Activated CD4-positive, CD25-positive, alpha-beta regulatory T cell (primary cell): ENCODE data around the gene SLC22A3.
"Not testable (repeated sequence)": the region's sequence is repeated elsewhere in the genome, so short reads cannot be mapped to it uniquely, and the experiment has no call there.

ENCODE experiments used
- DNase-seq, 4 experiments: peaks; one replicate each; lab custom pipeline; 2025; lab: John Stamatoyannopoulos, UW

SLC22A3 gene

DNA sequence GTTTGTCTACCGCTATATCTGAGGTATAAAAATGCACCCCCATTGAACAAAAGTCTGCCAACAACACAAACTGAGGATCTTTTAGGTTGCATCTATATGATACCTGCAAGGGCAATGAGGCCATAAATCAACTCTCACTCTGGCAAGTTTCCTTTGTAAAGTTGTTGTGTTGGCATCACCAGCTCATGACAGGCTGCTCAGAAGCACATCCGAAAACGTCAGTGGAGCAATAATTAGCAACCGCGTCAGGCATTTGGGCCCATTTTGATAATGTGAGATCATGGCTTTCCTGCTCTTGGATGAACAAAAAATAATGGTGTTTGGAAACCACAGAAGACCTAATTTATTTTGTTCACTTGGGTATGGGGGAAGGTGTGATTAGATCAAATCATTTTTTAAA is 12.0 kb upstream of the SLC22A3 start:
- no peak for DNase-seq

DNA sequence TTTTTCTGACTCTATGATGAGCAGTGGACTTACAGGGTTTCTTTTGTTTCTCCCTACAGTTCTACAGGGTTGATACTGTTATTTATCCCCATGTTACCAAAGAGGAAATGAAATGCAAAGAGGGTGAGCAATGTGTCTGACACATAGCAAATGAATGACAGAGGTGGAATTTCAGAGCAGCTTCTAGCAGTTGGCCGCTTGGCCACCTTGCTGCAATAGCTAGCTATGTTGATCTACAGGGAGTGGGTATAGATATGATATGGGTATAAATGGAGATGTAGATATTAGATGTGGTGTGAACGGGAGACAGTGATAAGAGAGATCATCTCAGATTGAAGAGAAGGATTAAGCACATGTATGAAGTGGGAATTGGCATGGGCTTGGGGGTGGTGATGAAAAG is 10.9 kb upstream of the SLC22A3 start:
- no peak for DNase-seq

GRCh38 chr6:160337991-160338390 is 10.2 kb upstream of the SLC22A3 start:
- no peak for DNase-seq

GRCh38 chr6:160343144-160343543 is 5.0 kb upstream of the SLC22A3 start:
- no peak for DNase-seq

DNA sequence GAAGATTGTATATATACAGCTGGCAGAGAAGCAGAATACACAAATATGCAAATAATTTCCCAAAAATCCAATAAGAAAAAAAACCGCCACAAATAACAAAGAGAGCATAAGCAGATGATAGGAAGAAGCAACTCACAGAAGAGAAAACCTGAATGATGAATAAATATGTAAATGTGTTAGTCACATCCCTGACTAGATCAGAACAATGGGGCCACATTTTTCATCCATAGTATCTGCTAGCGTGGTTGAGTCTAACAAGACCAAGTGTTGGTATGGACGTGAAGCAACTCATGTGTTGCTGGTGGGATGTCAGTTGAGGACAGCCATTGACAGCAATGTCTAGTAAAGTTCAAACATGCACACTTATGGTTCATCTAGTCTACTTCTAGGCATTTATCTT is 3.9 kb upstream of the SLC22A3 start:
- no peak for DNase-seq

DNA sequence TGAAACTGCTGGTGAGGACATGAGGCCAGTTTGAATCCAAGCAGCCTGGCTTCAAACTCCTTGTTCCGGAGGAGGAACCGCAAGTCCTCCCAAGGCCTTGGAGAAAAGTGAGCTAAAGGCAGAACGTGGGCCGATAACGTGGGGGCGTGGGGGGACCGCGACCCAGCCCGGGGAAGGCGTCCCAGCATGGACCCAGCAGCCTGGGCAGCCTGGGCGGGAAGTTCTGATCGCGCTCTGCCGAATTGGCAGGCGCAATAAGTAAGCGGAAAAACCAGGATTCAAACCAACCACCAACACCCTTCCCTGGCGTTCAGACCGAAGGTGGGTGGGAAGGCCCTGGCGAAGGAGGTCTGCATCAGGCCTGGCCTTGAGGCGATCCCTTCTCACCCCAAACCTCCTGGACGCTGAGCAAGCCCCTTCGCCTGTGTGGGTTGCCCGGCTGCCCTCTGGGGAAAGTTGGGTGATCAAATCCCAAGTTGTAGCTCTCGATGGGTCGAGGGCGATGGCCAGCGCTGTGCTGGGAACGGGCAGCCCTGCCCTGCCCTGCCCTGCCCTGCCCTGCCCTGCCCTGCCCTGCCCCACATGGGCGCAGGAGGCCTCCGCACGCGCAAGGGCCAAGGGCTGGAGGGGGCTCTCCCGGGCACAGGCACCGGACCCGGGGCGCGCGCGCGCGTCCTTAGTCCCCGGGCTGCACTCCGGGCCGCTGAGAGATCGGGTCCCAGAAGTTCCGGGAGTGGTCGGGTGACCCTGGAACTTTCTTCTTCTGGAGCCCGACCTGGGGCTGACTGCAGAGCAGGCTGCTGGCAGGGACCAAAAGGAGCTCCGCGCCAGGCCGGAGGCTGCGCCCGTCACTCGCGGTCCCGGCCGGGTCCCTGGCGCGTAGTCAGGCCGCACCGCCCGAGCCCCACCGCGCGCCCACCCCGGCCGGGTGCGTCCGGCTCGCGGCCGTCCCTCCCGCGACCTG is 637 bp upstream of the SLC22A3 start:
- DNase-seq: no peak

- DNase-seq: no peak
Measured at GRCh38 chr6:160349020-160349441, 853 bp downstream of the SLC22A3 start.

DNA sequence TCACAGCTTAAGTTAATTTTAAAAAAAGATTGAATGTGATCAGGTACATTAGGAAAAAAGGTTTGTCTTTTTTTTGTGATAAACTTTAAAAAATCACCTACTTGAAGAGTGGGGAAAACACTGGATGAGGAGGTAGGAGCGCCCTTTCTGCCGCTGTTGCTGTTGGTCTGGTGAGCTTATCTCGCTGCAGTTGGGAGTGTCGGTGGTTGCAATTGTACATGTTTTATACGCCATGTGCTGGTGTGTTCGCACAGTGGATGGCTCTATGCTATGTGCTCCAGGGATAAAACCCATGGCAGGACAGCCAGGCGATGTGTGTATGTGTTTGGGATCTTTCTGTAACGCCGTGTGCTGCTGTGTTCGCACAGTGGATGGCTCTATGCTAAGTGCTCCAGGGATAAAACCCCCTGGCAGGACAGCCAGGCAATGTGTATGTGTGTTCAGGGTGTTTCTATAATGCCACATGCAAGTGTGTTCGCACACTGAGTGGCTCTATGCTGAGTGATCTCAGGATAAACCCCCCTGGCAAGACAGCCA is 1.7 kb downstream of the SLC22A3 start:
- DNase-seq: no peak

DNA sequence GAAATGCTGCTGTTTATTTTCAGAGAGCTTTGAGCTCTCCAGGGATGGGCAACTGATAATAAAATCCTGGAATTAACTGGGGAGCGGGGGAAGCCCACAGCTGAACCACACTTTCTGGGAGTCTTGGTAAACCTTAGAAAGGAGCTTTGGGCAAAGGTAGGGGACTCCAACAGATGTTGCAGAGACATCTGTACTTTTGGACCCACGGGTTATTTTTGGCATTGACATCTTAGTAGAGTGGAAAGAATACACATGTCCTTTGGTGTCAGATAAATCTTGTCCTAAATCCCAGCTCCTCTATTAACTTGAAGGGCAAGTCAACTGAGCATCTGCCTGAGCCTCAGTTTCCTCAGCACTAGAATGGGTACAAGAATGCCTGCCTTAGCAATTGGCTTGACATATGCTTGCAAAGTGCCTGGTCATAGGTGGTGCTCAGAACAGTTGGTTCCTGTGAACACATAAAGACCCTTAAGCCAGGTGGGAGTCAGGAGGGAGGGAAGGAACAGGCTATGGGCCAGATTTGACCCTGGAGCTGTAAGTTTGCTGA is 5.8 kb downstream of the SLC22A3 start:
- no peak for DNase-seq

DNA sequence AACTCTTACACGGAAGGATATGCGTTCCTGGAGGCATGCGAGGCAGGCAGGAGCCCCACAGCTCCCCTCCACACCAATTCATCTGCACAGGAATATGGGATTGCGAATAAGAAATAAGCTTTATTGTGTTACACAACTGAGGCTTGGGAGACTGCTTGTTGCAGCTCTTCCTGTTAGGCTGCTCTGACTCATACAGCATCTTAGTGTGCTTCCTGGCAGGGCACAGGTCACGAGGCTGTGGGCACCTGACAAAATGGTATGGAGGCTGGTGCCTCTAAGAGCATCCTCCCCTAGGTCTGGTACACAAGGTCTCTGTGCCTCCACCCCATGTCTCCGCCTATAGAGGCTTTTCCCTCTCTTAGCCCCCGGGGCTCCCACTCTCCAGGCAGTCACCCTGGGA is 6.8 kb downstream of the SLC22A3 start:
- DNase-seq: no peak

DNA sequence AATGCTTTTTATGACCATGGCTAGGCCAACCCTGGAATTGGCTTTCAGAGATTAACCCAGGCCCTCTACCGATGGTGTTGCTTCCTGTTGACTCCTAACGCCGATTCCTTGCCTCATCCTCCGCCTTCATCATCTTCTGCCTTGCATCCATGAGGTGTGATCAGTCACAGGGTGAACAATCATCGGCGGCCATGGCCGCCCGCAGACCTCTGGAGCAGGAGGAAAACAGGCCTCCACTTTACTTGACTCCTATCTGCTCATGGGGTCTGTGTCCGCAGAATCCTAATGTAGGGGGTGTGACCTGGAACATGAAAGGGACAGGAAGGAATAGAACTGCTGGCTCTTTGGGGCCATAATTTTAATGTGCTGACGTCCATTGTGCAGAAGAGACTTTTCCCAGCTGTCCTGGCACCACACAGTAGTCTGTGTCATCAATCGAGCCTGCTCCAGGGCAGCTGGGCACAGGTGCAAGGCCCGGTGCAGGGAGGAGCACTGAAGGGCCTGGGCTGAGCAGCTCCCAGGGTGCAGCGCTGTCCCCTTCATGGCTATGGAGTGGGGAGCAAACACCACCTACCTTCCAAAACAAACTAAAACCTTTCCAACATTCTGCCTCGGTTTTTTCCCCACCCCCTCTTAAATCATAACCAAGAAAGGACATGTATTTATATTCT is 8.0 kb downstream of the SLC22A3 start:
- DNase-seq: no peak

DNA sequence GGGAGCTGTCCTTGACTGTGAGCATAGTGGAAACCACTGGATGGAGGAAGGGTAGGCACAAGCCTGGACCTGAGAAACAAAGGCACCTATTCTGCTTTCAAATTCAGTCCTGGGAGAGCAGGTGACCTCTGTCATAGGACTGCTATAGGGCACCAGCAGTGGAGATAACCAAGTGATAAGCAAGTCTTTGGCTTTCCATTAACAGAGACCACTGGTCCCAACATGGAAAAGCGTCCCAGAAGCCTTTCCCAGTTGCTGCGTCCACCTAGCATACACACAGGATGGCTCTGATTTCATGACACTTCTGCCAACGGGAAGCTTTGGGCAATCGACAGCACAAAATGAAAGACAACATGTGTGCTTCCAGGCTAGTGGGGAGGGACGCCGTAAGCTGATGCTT is 8.9 kb downstream of the SLC22A3 start:
- no peak for DNase-seq

DNA sequence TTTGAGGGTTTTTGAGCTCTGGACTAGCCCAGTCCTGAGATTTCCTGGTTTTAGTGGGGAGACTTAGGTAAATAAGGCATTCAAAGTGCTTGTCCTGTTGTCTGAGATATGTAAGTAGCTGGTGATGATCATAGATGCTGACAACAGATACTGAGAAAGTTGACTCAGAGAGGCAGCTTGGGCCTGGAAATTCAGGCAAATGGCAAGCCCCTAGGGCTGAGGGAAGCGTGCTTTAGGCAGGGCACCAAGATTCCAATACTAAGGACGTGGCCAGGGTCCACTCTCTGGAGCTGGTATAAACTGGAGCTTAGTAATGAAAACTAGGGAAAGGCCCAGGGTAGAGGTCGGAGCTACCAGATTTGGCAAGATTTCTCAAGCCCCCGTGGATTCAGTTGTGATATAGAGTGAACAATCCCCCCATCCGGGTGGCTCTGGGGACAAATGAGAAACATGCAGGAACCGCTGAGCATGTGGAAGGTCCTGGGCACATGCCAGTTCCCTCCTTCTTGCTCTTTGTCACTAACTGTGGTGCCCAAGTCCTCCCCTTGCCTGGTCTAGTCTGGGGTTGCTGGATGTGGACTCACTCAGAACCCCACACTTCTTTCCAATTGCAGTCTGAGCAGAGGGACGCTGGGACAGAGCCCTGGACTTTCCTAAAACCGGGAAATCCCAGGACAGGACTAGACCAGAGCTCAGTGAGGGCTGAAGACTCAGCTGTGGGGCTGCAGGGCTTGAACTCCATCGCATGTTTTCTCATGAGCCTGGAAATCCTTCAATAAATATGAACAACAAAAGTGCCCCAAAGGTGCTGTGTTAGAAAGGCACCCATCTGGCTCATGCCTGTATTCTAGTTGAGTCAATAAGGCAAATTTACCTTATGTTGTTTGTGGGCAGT is 10.3 kb downstream of the SLC22A3 start:
- DNase-seq: no peak

DNA sequence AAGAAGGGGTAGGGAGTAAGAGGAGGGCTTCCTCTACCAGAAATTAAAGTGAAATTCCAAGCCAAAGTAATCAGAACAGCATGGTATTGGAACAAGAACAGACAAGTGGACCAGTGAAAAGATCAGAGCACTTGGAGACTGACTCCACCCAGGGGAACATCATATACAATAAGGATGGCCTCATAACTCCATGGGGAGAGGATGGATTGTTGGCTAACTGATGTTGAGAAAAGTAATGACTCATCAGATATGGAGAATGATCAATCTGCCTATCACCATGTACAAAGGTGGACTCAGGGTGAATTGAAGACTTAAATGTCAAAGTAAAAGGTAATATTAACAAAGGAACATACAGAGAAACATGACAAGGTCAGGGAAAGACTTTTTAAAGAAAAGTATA is 12.8 kb downstream of the SLC22A3 start:
- DNase-seq: no peak

DNA sequence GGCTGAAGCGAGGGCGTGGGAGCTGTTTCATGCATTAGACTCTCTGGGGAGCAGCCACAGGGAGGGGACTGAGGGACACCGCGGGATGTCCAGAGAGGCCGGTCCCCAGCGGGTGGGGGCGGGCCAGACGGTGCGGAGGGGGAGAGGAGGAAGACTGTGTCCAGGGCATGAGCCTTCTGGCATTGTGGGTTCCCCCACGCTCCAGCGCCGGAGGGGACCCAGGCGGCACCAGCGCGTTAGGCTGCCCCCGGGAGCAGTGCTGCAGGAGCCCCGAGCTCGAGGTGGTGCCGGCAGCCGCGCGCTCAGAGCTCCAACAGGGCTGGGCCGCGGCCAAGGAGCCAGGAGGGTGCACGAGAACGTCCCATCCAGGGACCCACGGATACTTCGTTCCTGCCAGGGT is 14.4 kb downstream of the SLC22A3 start:
- DNase-seq: no peak

DNA sequence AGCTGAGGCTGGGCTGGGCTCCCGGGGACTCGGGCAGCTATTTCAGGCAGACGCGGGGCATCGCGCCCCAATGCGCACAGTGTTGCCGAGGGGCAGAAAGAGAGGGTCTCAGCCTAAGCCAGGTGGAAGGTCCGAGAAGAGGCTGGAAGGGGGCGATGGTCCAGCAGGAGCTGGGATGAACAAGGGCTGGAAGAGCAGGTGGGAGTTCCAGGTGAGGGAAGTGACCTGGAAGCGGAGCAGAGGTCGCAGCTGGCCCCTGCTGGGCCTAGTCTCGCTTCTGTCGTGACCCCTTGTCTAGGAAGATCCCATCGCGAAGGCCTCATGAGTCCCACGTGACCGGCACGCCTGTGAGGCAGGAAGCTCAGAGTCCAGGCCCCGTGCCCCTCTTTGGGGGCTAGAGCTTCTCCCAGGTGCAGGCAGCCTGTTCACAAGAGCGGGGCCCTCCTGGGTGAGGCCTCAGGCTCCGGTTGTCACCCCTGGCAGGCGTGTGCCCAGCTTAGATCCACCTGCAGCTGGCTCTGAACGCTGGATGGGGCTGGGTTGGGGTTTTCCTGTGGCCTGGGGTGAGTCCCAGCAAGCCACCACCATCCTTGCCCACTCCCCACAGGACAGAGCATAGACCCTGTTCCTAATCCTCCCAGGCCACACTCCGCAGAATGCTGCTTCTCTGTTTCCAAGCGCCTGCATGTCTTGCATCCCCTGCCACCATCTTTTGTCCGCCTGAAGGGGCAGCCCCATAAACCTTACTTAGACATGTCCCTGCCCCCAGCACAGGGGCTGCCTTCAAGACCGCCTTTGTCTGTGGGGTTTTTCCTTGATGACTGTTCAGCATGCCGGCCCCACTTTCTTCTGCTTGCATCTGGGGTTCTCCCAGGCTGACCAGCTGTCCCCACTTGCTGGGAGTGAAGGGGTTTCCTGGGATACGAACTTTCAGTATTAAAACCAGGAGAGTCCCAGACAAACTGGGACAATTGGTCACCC is 15.1 kb downstream of the SLC22A3 start:
- DNase-seq: no peak

- DNase-seq: no peak
Measured at GRCh38 chr6:160365117-160365516, 16.9 kb downstream of the SLC22A3 start.

DNA sequence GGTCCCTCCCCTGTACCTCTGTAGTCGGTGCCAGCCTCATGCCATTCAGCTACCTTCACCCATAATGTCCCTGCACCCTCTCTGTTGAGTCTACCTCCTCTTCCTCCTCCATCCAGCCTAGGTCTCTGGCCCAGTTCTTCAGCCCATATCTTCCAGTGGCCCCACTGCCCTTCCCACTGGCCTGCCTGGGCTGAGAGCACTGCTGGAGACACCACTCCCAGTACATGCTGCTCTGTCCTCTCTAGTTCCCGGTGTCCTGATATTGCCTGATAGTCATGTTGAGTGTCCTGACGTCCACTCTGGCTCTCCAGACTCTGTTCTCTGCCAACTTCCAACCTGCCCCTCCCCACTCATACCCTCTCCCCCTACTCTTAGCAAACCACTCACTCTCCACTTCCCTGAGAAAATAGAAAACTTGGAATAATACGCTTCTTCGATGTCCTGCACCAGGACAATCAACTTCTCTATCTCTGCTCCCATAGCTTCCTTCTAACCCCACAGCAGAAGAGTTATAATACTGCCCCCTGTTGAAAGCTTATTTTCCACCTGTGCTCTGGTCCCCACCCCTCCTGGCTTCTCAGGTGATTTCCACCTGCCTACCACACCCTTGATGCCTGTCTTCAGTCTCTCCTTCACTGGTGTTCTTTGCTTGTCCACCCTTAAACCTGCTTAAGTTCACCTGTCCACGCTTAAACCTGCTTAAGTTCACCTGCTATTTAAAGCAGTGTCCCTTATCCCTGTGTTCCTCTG is 19.8 kb downstream of the SLC22A3 start:
- DNase-seq: no peak

DNA sequence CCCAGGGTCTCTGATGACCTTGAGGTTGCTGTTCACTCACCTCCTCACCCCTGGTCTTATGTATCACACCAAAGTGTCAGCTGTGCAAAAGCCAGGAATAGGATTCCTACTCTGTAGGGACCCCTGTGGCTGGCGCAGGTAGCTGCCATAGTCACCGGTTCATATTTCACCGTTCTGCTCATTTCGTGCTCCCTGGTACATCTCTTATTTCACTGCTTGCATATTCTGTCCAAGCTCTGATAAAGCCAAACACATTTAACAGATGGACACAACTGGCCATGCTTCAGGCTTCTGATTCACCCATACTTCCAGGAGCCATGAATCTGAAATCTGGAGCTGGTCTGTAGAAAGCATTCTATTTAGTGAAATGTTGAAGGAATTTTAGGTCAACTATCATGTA is 20.5 kb downstream of the SLC22A3 start:
- DNase-seq: no peak

DNA sequence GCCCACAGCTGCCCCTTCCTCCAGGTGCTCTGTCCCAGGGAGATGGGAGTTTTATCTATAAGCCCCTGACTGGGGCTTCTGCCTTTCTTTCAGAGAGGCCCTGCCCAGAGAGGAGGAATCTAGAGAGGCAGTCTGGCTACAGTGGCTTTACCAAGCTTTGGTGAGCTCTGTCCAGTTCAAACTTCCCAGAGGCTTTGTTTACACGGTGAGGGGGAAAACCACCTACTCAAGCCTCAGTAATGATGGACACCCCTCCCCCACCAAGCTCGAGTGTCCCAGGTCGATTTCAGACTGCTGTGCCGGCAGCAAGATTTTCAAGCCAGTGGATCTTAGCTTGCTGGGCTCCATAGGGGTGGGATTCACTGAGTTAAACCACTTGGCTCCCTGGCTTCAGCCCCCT is 25.4 kb downstream of the SLC22A3 start:
- DNase-seq: not testable (repeated sequence)
